NCI-H2196 (cell line): ENCODE data around the gene NDUFA8.

Experiments used
- DNase-seq: peaks from one replicate; lab custom pipeline; 2025; ENCODE audit not compliant: unreplicated experiment; lab: John Stamatoyannopoulos, UW

The NDUFA8 gene

GRCh38 chr9:122186301-122186700 is 26.7 kb upstream of the NDUFA8 start:
- DNase-seq: no peak

GRCh38 chr9:122184551-122184950 is 25.0 kb upstream of the NDUFA8 start:
- no peak for DNase-seq

- DNase-seq: no peak
These were observed 23.9 kb upstream of the NDUFA8 start for GRCh38 chr9:122183501-122183900.

- no peak for DNase-seq
These were observed 21.1 kb upstream of the NDUFA8 start for GRCh38 chr9:122180633-122181032.

- no peak for DNase-seq
These were observed 20.1 kb upstream of the NDUFA8 start for GRCh38 chr9:122179690-122180074.

- DNase-seq: no peak
These were observed 19.6 kb upstream of the NDUFA8 start for GRCh38 chr9:122179054-122179689.

- DNase-seq: no peak
These were observed 17.3 kb upstream of the NDUFA8 start for GRCh38 chr9:122176916-122177315.

- DNase-seq: no peak
These were observed 14.1 kb upstream of the NDUFA8 start for GRCh38 chr9:122173670-122174069.

GRCh38 chr9:122172131-122172530 is 12.6 kb upstream of the NDUFA8 start:
- DNase-seq: no peak

GRCh38 chr9:122168356-122168755 is 8.8 kb upstream of the NDUFA8 start:
- no peak for DNase-seq

- DNase-seq: no peak
These were observed 4.7 kb upstream of the NDUFA8 start for GRCh38 chr9:122164286-122164685.

- no peak for DNase-seq
These were observed 2.8 kb upstream of the NDUFA8 start for GRCh38 chr9:122162415-122162814.

- DNase-seq: no peak
These were observed 307 bp upstream of the NDUFA8 start for GRCh38 chr9:122159925-122160246.

- peak; percentile 44 for DNase-seq
These were observed 1.4 kb downstream of the NDUFA8 start for GRCh38 chr9:122158202-122158601.

- DNase-seq: no peak
These were observed 3.8 kb downstream of the NDUFA8 start for GRCh38 chr9:122155796-122156195.

- no peak for DNase-seq
These were observed 8.2 kb downstream of the NDUFA8 start for GRCh38 chr9:122151267-122151828.

- no peak for DNase-seq
These were observed 14.1 kb downstream of the NDUFA8 start for GRCh38 chr9:122145592-122145863.

- DNase-seq: no peak
These were observed 14.6 kb downstream of the NDUFA8 start for GRCh38 chr9:122144836-122145591.

- no peak for DNase-seq
These were observed 15.6 kb downstream of the NDUFA8 start for GRCh38 chr9:122143876-122144405.

- DNase-seq: no peak
These were observed 16.3 kb downstream of the NDUFA8 start for GRCh38 chr9:122143296-122143695.

GRCh38 chr9:122141671-122142070 is 17.9 kb downstream of the NDUFA8 start:
- DNase-seq: no peak

- DNase-seq: no peak
These were observed 19.0 kb downstream of the NDUFA8 start for GRCh38 chr9:122140368-122141193.
